ENCODE measurements around the gene TBCK.
A peak's percentile ranks its signal among the peaks of the same experiment; 100 is the strongest.

The TBCK gene

DNA sequence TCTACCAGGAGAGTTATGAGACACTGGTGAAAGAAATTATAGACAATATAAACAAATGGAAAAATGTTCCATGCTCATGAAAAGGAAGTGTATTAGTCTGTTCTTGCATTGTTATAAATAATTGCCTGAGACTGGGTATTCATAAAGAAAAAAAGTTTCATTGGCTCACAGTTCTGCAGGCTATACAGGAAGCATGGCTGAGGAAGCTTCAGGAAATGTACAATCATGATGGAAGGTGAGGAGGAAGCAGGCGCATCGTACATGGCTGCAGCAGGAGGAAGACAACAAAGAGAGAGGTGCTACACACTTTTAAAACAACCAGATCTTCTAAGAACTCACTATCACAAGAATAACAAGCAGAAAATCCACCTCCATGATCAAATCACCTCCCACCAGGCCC, 236.4 kb downstream of the TBCK start:
- no peak overlapping the region for H3K4me3 ChIP-seq (ENCODE audit: control insufficient read depth, low read depth, low read length)
- TF ChIP-seq, protein P1, sequence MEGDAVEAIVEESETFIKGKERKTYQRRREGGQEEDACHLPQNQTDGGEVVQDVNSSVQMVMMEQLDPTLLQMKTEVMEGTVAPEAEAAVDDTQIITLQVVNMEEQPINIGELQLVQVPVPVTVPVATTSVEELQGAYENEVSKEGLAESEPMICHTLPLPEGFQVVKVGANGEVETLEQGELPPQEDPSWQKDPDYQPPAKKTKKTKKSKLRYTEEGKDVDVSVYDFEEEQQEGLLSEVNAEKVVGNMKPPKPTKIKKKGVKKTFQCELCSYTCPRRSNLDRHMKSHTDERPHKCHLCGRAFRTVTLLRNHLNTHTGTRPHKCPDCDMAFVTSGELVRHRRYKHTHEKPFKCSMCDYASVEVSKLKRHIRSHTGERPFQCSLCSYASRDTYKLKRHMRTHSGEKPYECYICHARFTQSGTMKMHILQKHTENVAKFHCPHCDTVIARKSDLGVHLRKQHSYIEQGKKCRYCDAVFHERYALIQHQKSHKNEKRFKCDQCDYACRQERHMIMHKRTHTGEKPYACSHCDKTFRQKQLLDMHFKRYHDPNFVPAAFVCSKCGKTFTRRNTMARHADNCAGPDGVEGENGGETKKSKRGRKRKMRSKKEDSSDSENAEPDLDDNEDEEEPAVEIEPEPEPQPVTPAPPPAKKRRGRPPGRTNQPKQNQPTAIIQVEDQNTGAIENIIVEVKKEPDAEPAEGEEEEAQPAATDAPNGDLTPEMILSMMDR (conservative IDR thresholded peaks at IDR 0.05; ENCODE audit: control insufficient read depth, insufficient read depth, low read depth, low read length) = no peak
- DNase-seq (ENCODE audit: low read depth) = no peak

DNA sequence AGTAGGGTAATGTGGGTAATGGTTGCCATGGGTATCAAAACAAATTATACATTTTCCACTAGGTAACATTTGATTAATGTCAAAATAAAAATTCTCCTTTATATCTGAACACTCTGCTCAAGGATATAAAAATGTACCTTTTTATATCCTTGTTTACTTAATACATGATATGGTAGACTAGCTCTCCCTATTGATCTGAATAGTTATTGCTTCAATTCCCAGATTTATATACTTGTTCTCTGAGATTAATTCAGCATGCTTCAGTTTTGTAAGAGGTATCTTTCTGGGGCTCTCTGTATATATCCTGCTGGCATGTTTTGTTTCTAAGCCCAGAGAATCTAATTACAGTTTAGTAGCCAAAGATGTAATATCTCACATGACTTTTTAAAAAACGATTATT, 251.0 kb downstream of the TBCK start:
- TF ChIP-seq, protein P1 (conservative IDR thresholded peaks at IDR 0.05; ENCODE audit: control insufficient read depth, insufficient read depth, low read depth, low read length) = no peak
- H3K4me3 ChIP-seq (ENCODE audit: control insufficient read depth, low read depth, low read length) = no peak overlapping the region
- no peak for DNase-seq (ENCODE audit: low read depth)

DNA sequence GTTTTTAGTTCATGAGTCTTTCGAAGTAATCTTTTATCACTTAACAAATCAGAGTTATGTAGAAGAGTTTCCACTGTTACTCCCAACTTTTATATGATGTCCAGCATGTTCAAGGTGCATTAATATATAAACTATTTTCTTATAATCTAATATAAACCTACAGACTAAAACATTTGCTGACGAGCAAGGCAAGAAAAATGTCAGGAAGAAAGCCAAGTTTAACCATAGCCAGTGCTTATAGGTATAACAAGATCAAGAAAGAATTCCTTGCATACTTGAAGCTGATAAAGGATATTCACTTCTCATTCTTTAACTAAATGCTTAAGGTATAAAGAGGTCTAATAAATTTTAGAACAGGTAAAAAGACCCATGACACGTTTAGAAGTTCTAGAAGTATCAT, 253.0 kb downstream of the TBCK start:
- H3K4me3 ChIP-seq (ENCODE audit: control insufficient read depth, low read depth, low read length) = no peak overlapping the region
- DNase-seq (ENCODE audit: low read depth) = no peak
- TF ChIP-seq, protein P1 (conservative IDR thresholded peaks at IDR 0.05; ENCODE audit: control insufficient read depth, insufficient read depth, low read depth, low read length) = no peak

DNA sequence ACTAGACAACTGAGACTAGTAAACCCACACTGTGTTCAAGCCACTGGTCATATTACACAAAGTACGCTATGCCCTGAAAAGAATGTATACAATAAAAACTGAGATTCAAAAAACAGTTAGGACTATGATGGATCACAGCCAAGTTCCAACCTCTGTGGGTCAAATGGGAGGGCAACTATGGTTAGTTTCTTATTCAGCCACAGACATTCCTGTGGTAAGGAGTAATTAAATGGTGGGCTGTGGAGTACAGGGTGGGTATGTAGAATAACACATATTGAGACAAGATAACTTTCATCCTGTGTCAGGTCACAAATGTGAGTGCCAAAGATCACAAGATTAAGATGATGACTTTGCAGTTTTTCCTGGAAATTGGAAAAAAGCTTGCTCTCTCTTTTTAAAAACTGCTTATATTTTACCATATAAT, 253.5 kb downstream of the TBCK start:
- H3K4me3 ChIP-seq (ENCODE audit: control insufficient read depth, low read depth, low read length) = no peak overlapping the region
- peak; percentile 53 for DNase-seq (ENCODE audit: low read depth)

DNA sequence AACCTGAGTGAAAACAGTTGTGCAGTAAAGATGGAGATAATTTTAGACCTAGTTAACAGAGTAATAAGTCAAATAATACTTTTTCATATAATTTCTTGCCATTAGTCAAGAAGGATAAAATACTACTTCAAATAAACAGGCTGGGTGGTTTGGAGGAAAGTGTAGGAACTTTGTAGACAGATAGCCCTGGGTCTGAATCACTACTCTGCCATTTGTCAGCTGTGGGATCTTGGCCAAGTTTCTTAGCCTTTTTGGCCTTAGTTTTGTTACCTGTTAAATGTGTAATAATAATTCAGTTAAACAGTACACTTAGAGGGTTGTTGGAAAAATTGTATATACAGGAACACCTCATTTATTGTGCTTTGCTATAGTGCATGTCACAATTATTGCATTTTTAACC, 257.1 kb downstream of the TBCK start:
- no peak overlapping the region for H3K4me3 ChIP-seq (ENCODE audit: control insufficient read depth, low read depth, low read length)
- TF ChIP-seq, protein P1 (conservative IDR thresholded peaks at IDR 0.05; ENCODE audit: control insufficient read depth, insufficient read depth, low read depth, low read length) = no peak
- peak; percentile 17 for DNase-seq (ENCODE audit: low read depth)

More for the DNA sequence above, 253.5 kb downstream of the TBCK start:
- TF ChIP-seq, protein P1 (conservative IDR thresholded peaks at IDR 0.05; ENCODE audit: control insufficient read depth, insufficient read depth, low read depth, low read length) = no peak

DNA sequence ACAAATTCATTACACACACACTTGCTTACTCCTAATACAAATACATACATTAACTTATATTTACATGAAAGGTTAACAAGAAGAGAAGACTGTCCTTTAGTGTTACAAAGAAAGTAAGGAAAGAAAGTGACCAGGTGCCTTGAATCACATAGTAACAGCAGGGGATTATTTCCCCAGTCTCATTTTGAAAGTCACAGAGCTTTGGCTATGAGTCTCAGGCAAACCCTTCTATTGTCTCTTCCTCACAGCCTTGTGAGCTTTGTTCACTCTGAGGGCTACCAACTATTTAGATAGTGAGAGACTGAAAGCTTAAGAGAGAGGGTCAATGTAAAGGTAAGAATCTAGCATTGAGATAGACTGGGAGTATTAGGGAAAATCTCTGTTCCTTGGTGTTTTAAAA, 259.1 kb downstream of the TBCK start:
- H3K4me3 ChIP-seq (ENCODE audit: control insufficient read depth, low read depth, low read length) = no peak overlapping the region
- TF ChIP-seq, protein P1 (conservative IDR thresholded peaks at IDR 0.05; ENCODE audit: control insufficient read depth, insufficient read depth, low read depth, low read length) = no peak
- no peak for DNase-seq (ENCODE audit: low read depth)

DNA sequence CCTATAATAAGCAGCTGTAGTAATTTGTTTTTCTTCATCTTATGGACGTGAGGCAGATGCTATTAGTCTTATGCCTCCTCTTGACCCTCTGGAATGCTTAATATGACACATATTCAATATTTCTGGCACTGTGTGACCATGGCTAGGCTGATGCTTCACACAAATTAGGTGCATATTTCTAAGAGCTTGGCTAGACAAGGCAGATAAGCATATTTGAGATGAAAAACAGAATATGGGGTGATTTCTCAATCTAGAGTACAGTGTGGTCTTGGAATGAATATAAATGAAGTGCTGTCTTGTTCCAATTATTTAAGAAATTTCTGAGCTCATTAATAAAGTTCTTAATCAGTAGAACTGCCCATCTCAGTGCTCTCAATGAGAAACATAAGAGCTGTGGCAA, 264.5 kb downstream of the TBCK start:
- H3K4me3 ChIP-seq (ENCODE audit: control insufficient read depth, low read depth, low read length) = no peak overlapping the region
- TF ChIP-seq, protein P1 (conservative IDR thresholded peaks at IDR 0.05; ENCODE audit: control insufficient read depth, insufficient read depth, low read depth, low read length) = no peak
- no peak for DNase-seq (ENCODE audit: low read depth)

Measured in fibroblast of mammary gland (primary cell).